ENCODE results near the gene KCTD3.

Gene KCTD3

GRCh38 chr1:215608646-215609045, 41.5 kb downstream of the KCTD3 start:
- Histone ChIP-seq H3K9ac (ENCODE audit: low read length) (no peak overlapping the region), H3K4me1 (ENCODE audit: insufficient read depth, low read length) (peaks cover 26% of the 10 kb centered on the region), H3K27ac (ENCODE audit: low read depth, low read length) (no peak overlapping the region), H3K36me3 (ENCODE audit: insufficient read depth, low read length) (peaks cover 22% of the 10 kb centered on the region), H3K9me3 (ENCODE audit: low read length) (no peaks in the 10 kb centered on the region), H3K27me3 (ENCODE audit: control insufficient read depth in 1 of 2, insufficient read depth in 2 of 2, low read length in 2 of 2) (no peaks in the 10 kb centered on the region), H3K4me3 (ENCODE audit: low read depth in 1 of 2, low read length in 2 of 2) (no peak overlapping the region)

DNA sequence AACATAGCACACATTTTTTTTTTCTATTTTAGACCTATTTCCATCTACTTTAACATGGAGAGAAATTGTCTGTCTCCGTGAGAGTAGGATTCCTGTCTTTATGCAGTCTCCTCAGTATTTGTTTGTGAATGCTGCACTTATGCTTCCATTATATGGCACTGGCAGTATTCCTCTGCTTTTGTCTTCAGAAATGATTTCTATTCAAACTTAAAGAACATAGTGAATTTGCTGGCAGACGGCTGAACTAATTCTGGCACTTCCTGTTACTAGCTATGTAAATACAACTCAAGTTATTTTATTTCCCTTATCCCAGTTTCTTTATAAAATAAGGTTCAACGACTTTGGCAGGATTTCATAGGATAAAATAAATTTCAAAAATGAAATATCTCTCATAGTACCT, 45.3 kb downstream of the KCTD3 start:
- Histone ChIP-seq H3K9ac (ENCODE audit: low read length) (no peak overlapping the region), H3K4me1 (ENCODE audit: insufficient read depth, low read length) (peaks cover 15% of the 10 kb centered on the region), H3K36me3 (ENCODE audit: insufficient read depth, low read length) (peaks cover 28% of the 10 kb centered on the region), H3K4me3 (ENCODE audit: low read depth in 1 of 2, low read length in 2 of 2) (no peak overlapping the region), H3K27me3 (ENCODE audit: control insufficient read depth in 1 of 2, insufficient read depth in 2 of 2, low read length in 2 of 2) (no peaks in the 10 kb centered on the region), H3K9me3 (ENCODE audit: low read length) (no peaks in the 10 kb centered on the region), H3K27ac (ENCODE audit: low read depth, low read length) (no peak overlapping the region)

GRCh38 chr1:215617979-215618378, 50.9 kb downstream of the KCTD3 start:
- no peaks in the 10 kb centered on the region for H3K9me3 ChIP-seq (ENCODE audit: low read length)
- peaks cover 42% of the 10 kb centered on the region for H3K36me3 ChIP-seq (ENCODE audit: insufficient read depth, low read length)
- peaks cover under 1% of the 10 kb centered on the region for H3K4me1 ChIP-seq (ENCODE audit: insufficient read depth, low read length)
- no peak overlapping the region for H3K9ac ChIP-seq (ENCODE audit: low read length)
- H3K4me3 ChIP-seq (ENCODE audit: low read depth in 1 of 2, low read length in 2 of 2) = no peak overlapping the region
- no peaks in the 10 kb centered on the region for H3K27me3 ChIP-seq (ENCODE audit: control insufficient read depth in 1 of 2, insufficient read depth in 2 of 2, low read length in 2 of 2)
- H3K27ac ChIP-seq (ENCODE audit: low read depth, low read length) = no peak overlapping the region

GRCh38 chr1:215623162-215623561, 56.1 kb downstream of the KCTD3 start:
- H3K27ac ChIP-seq (ENCODE audit: low read depth, low read length) = no peak overlapping the region
- H3K9me3 ChIP-seq (ENCODE audit: low read length) = no peaks in the 10 kb centered on the region
- H3K27me3 ChIP-seq (ENCODE audit: control insufficient read depth in 1 of 2, insufficient read depth in 2 of 2, low read length in 2 of 2) = no peaks in the 10 kb centered on the region
- peaks cover 21% of the 10 kb centered on the region for H3K36me3 ChIP-seq (ENCODE audit: insufficient read depth, low read length)
- H3K4me1 ChIP-seq (ENCODE audit: insufficient read depth, low read length) = peaks cover 13% of the 10 kb centered on the region
- no peak overlapping the region for H3K9ac ChIP-seq (ENCODE audit: low read length)
- H3K4me3 ChIP-seq (ENCODE audit: low read depth in 1 of 2, low read length in 2 of 2) = no peak overlapping the region

GRCh38 chr1:215625949-215626348, 58.8 kb downstream of the KCTD3 start:
- Histone ChIP-seq H3K27me3 (ENCODE audit: control insufficient read depth in 1 of 2, insufficient read depth in 2 of 2, low read length in 2 of 2) (no peaks in the 10 kb centered on the region), H3K4me1 (ENCODE audit: insufficient read depth, low read length) (peaks cover 13% of the 10 kb centered on the region), H3K36me3 (ENCODE audit: insufficient read depth, low read length) (peaks cover 5% of the 10 kb centered on the region), H3K9ac (ENCODE audit: low read length) (no peak overlapping the region), H3K27ac (ENCODE audit: low read depth, low read length) (no peak overlapping the region), H3K9me3 (ENCODE audit: low read length) (no peaks in the 10 kb centered on the region), H3K4me3 (ENCODE audit: low read depth in 1 of 2, low read length in 2 of 2) (no peak overlapping the region)

DNA sequence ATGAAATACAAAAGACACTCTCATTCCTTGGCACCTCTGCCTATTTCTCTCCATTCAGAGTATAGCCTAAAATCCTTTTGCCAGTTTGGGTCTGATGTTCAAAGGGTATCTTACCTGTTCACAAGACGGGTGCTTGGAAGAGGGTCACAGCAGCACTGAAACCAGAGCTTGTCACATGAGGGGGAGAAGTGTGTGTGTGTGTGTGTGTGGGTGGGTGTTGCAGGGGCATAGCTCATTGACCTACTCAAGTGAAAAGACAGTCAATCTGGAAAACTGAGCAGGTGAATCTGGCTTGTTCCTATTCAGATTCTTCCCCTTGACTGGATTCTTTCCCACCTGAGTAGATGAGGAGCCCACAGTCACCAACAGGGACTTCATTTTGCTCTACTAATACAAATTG, 63.9 kb downstream of the KCTD3 start:
- Histone ChIP-seq H3K9ac (ENCODE audit: low read length) (no peak overlapping the region), H3K9me3 (ENCODE audit: low read length) (no peaks in the 10 kb centered on the region), H3K36me3 (ENCODE audit: insufficient read depth, low read length) (no peaks in the 10 kb centered on the region), H3K4me3 (ENCODE audit: low read depth in 1 of 2, low read length in 2 of 2) (no peak overlapping the region), H3K27ac (ENCODE audit: low read depth, low read length) (no peak overlapping the region), H3K4me1 (ENCODE audit: insufficient read depth, low read length) (peaks cover 4% of the 10 kb centered on the region), H3K27me3 (ENCODE audit: control insufficient read depth in 1 of 2, insufficient read depth in 2 of 2, low read length in 2 of 2) (no peaks in the 10 kb centered on the region)

GRCh38 chr1:215631489-215631888, 64.4 kb downstream of the KCTD3 start:
- no peaks in the 10 kb centered on the region for H3K36me3 ChIP-seq (ENCODE audit: insufficient read depth, low read length)
- H3K27ac ChIP-seq (ENCODE audit: low read depth, low read length) = no peak overlapping the region
- H3K9me3 ChIP-seq (ENCODE audit: low read length) = no peaks in the 10 kb centered on the region
- H3K27me3 ChIP-seq (ENCODE audit: control insufficient read depth in 1 of 2, insufficient read depth in 2 of 2, low read length in 2 of 2) = no peaks in the 10 kb centered on the region
- H3K4me1 ChIP-seq (ENCODE audit: insufficient read depth, low read length) = peaks cover 6% of the 10 kb centered on the region
- H3K4me3 ChIP-seq (ENCODE audit: low read depth in 1 of 2, low read length in 2 of 2) = no peak overlapping the region
- H3K9ac ChIP-seq (ENCODE audit: low read length) = no peak overlapping the region

DNA sequence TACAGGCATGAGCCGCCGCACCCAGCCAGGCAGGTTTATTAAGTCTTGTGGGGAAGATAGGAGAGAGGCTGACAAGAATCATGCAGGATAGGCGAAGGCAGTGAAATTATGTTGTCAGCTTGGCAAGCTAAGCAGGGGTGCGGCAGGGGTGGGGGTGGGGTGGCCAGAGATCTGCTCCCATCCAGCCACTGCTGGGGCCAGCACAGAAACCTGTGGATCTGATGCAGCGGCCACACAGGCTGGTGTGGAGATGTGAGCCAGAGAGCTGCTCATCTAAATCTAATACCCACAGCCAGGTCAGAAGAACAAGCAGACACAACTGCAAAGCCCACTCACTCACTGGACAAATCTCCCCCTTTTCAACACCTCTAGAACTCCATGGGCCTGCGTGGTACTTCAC, 68.7 kb downstream of the KCTD3 start:
- H3K4me3 ChIP-seq (ENCODE audit: low read depth in 1 of 2, low read length in 2 of 2) = no peak overlapping the region
- peaks cover 16% of the 10 kb centered on the region for H3K4me1 ChIP-seq (ENCODE audit: insufficient read depth, low read length)
- no peak overlapping the region for H3K27ac ChIP-seq (ENCODE audit: low read depth, low read length)
- no peaks in the 10 kb centered on the region for H3K27me3 ChIP-seq (ENCODE audit: control insufficient read depth in 1 of 2, insufficient read depth in 2 of 2, low read length in 2 of 2)
- H3K9ac ChIP-seq (ENCODE audit: low read length) = no peak overlapping the region
- no peaks in the 10 kb centered on the region for H3K9me3 ChIP-seq (ENCODE audit: low read length)
- H3K36me3 ChIP-seq (ENCODE audit: insufficient read depth, low read length) = no peaks in the 10 kb centered on the region

- Histone ChIP-seq H3K9me3 (ENCODE audit: low read length) (no peaks in the 10 kb centered on the region), H3K4me1 (ENCODE audit: insufficient read depth, low read length) (peaks cover 13% of the 10 kb centered on the region), H3K27me3 (ENCODE audit: control insufficient read depth in 1 of 2, insufficient read depth in 2 of 2, low read length in 2 of 2) (no peaks in the 10 kb centered on the region), H3K27ac (ENCODE audit: low read depth, low read length) (peak overlapping the region; percentile 10), H3K36me3 (ENCODE audit: insufficient read depth, low read length) (no peaks in the 10 kb centered on the region), H3K9ac (ENCODE audit: low read length) (no peak overlapping the region), H3K4me3 (ENCODE audit: low read depth in 1 of 2, low read length in 2 of 2) (peak overlapping the region in 1 of 2 donors; percentile 12)
Measured at GRCh38 chr1:215636258-215636965, 69.3 kb downstream of the KCTD3 start.

- H3K36me3 ChIP-seq (ENCODE audit: insufficient read depth, low read length) = no peaks in the 10 kb centered on the region
- peak overlapping the region in 1 of 2 donors; percentile 12 for H3K4me3 ChIP-seq (ENCODE audit: low read depth in 1 of 2, low read length in 2 of 2)
- no peaks in the 10 kb centered on the region for H3K27me3 ChIP-seq (ENCODE audit: control insufficient read depth in 1 of 2, insufficient read depth in 2 of 2, low read length in 2 of 2)
- H3K27ac ChIP-seq (ENCODE audit: low read depth, low read length) = peak overlapping the region; percentile 10
- H3K9ac ChIP-seq (ENCODE audit: low read length) = no peak overlapping the region
- no peaks in the 10 kb centered on the region for H3K9me3 ChIP-seq (ENCODE audit: low read length)
- H3K4me1 ChIP-seq (ENCODE audit: insufficient read depth, low read length) = peaks cover 12% of the 10 kb centered on the region
Measured at GRCh38 chr1:215637041-215637573, 70.0 kb downstream of the KCTD3 start.

DNA sequence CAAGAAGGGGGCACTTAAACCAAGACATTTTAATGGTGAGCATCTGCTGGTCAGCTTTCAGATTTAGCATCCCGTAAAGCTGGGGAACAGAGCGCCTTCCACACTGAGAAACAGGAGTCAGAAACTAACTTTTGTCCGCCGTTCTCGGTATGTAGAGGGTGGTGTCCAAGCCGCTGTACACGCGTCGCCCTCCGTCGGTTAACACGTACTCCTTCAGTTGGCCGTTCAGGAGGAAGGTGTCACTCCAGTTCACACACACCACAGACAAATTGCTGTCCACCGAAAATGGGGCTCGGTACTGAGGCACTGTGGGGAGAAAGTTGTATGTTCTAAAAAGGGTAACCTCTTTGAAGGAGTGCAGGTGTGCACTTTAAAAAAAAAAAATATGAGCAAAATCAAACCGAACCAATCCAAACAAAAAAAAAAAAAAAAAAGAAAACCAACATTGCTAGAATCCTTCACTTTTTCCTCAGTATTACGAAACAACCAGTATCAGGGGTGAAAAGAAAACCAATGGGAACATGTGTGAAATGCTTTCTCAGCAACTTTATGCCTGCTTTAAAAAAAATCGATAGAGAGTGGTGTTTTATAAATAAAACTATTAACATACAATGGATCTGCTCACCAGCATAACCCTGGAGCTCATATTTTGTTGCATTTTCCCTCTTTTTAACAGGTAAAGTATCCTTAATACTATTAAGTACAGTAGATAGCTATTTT, 73.5 kb downstream of the KCTD3 start:
- Histone ChIP-seq H3K27me3 (ENCODE audit: control insufficient read depth in 1 of 2, insufficient read depth in 2 of 2, low read length in 2 of 2) (no peaks in the 10 kb centered on the region), H3K9me3 (ENCODE audit: low read length) (no peaks in the 10 kb centered on the region), H3K36me3 (ENCODE audit: insufficient read depth, low read length) (no peaks in the 10 kb centered on the region), H3K9ac (ENCODE audit: low read length) (no peak overlapping the region), H3K27ac (ENCODE audit: low read depth, low read length) (no peak overlapping the region), H3K4me1 (ENCODE audit: insufficient read depth, low read length) (peaks cover 12% of the 10 kb centered on the region), H3K4me3 (ENCODE audit: low read depth in 1 of 2, low read length in 2 of 2) (no peak overlapping the region)
